Measurements from ENCODE around the gene STARD8. TPM values are rescaled to one million over a fixed set of nuclear protein-coding genes. Genes with fewer than 3 reads are reported as not detected.

Gene STARD8
- total RNA-seq, 4 donors from 2014 or later = 0.60 to 11.6 (median 3.2) TPM

GRCh38 chrX:68699960-68700746, 52.7 kb downstream of the STARD8 start:
- DNase-seq = no peak
- no peak overlapping the region for H3K27ac ChIP-seq
- in situ Hi-C loops (cut with MboI; ENCODE audit: low pct_ligation_motif_present in 1 of 4, low pct_unique_long_range_greater_than_20kb in 1 of 4, low sequenced_read_pairs in 3 of 4) (loop anchor here in 3 of 4 donors (25.0 kb wide), 1 partner anchor 188 kb away; no protein-coding TSS in a partner anchor), intact Hi-C loops (cut with DNase I; ENCODE audit: low total_unique reads) (no loop called here)
- H3K36me3 ChIP-seq = no peaks in the 10 kb centered on the region
- no peaks in the 10 kb centered on the region for H3K9me3 ChIP-seq
- no peaks in the 10 kb centered on the region for H3K4me1 ChIP-seq
- no peak overlapping the region for H3K4me3 ChIP-seq
- H3K27me3 ChIP-seq = no peaks in the 10 kb centered on the region
- WGBS, 2 donors (ENCODE audit: low coverage in 1 of 2) = 68% methylated on average over 7 of the region's 7 CpGs; no CpG with 5 or more reads in 1 of the 2 donors
- no peak for TF ChIP-seq CTCF (IDR thresholded peaks at IDR 0.05)
- TF ChIP-seq POLR2AphosphoS5 (IDR thresholded peaks at IDR 0.05) = no peak
- TF ChIP-seq POLR2A (IDR thresholded peaks at IDR 0.05) = no peak
- no peak for TF ChIP-seq EP300 (IDR thresholded peaks at IDR 0.05; ENCODE audit: low read depth)

GRCh38 chrX:68703369-68703768, 55.9 kb downstream of the STARD8 start:
- DNase-seq = no peak
- H3K4me1 ChIP-seq = no peaks in the 10 kb centered on the region
- in situ Hi-C loops (cut with MboI; ENCODE audit: low pct_ligation_motif_present in 1 of 4, low pct_unique_long_range_greater_than_20kb in 1 of 4, low sequenced_read_pairs in 3 of 4) = loop anchor here in 3 of 4 donors (25.0 kb wide), 1 partner anchor 191 kb away; no protein-coding TSS in a partner anchor
- WGBS, 2 donors (ENCODE audit: low coverage in 1 of 2) = 52% methylated on average over 5 of the region's 5 CpGs; no CpG with 5 or more reads in 1 of the 2 donors
- H3K27me3 ChIP-seq = no peaks in the 10 kb centered on the region
- no peak for TF ChIP-seq CTCF (IDR thresholded peaks at IDR 0.05)
- TF ChIP-seq POLR2AphosphoS5 (IDR thresholded peaks at IDR 0.05) = no peak
- no peak for TF ChIP-seq EP300 (IDR thresholded peaks at IDR 0.05; ENCODE audit: low read depth)
- no peak for TF ChIP-seq POLR2A (IDR thresholded peaks at IDR 0.05)
- intact Hi-C loops (cut with DNase I; ENCODE audit: low total_unique reads) = no loop called here
- no peaks in the 10 kb centered on the region for H3K9me3 ChIP-seq
- no peak overlapping the region for H3K27ac ChIP-seq
- H3K4me3 ChIP-seq = no peak overlapping the region
- H3K36me3 ChIP-seq = no peaks in the 10 kb centered on the region

- no peak for TF ChIP-seq CTCF (IDR thresholded peaks at IDR 0.05)
- TF ChIP-seq POLR2A (IDR thresholded peaks at IDR 0.05) = no peak
- no peak for TF ChIP-seq EP300 (IDR thresholded peaks at IDR 0.05; ENCODE audit: low read depth)
- TF ChIP-seq POLR2AphosphoS5 (IDR thresholded peaks at IDR 0.05) = no peak
- H3K36me3 ChIP-seq = no peaks in the 10 kb centered on the region
- intact Hi-C loops (cut with DNase I; ENCODE audit: low total_unique reads) (no loop called here), in situ Hi-C loops (cut with MboI; ENCODE audit: low pct_ligation_motif_present in 1 of 4, low pct_unique_long_range_greater_than_20kb in 1 of 4, low sequenced_read_pairs in 3 of 4) (loop anchor here in 3 of 4 donors (25.0 kb wide), 1 partner anchor 192 kb away; no protein-coding TSS in a partner anchor)
- H3K4me1 ChIP-seq = no peaks in the 10 kb centered on the region
- no peak for DNase-seq
- 89% methylated on average over 3 of the region's 3 CpGs; no CpG with 5 or more reads in 1 of the 2 donors for WGBS, 2 donors (ENCODE audit: low coverage in 1 of 2)
- H3K4me3 ChIP-seq = no peak overlapping the region
- no peaks in the 10 kb centered on the region for H3K27me3 ChIP-seq
- H3K27ac ChIP-seq = no peak overlapping the region
- H3K9me3 ChIP-seq = no peaks in the 10 kb centered on the region
These were observed 56.4 kb downstream of the STARD8 start for GRCh38 chrX:68703846-68704245.

GRCh38 chrX:68705986-68706385, 58.5 kb downstream of the STARD8 start:
- no peaks in the 10 kb centered on the region for H3K4me1 ChIP-seq
- 69% methylated on average over 5 of the region's 5 CpGs; no CpG with 5 or more reads in 1 of the 2 donors for WGBS, 2 donors (ENCODE audit: low coverage in 1 of 2)
- in situ Hi-C loops (cut with MboI; ENCODE audit: low pct_ligation_motif_present in 1 of 4, low pct_unique_long_range_greater_than_20kb in 1 of 4, low sequenced_read_pairs in 3 of 4) (loop anchor here in 3 of 4 donors (25.0 kb wide), 1 partner anchor 194 kb away; no protein-coding TSS in a partner anchor), intact Hi-C loops (cut with DNase I; ENCODE audit: low total_unique reads) (no loop called here)
- no peaks in the 10 kb centered on the region for H3K36me3 ChIP-seq
- no peak for DNase-seq
- H3K4me3 ChIP-seq = no peak overlapping the region
- H3K27me3 ChIP-seq = no peaks in the 10 kb centered on the region
- TF ChIP-seq POLR2AphosphoS5 (IDR thresholded peaks at IDR 0.05) (no peak), CTCF (IDR thresholded peaks at IDR 0.05) (no peak), POLR2A (IDR thresholded peaks at IDR 0.05) (no peak), EP300 (IDR thresholded peaks at IDR 0.05; ENCODE audit: low read depth) (no peak)
- no peaks in the 10 kb centered on the region for H3K9me3 ChIP-seq
- H3K27ac ChIP-seq = no peak overlapping the region
